ENCODE data around the gene ERCC1. TPM values are rescaled to one million over a fixed set of nuclear protein-coding genes. Genes with fewer than 3 reads are reported as not detected.
A peak's percentile ranks its signal among the peaks of the same experiment; 100 is the strongest.

Gene ERCC1
- total RNA-seq, 4 donors from 2014 or later, result 38.8 to 42.6 (median 40.0) TPM

- no peak for DNase-seq
- no peak for TF ChIP-seq CTCF (IDR thresholded peaks at IDR 0.05)
- TF ChIP-seq POLR2A (IDR thresholded peaks at IDR 0.05), result no peak
- no peak for TF ChIP-seq POLR2AphosphoS5 (IDR thresholded peaks at IDR 0.05)
- no peak for TF ChIP-seq EP300 (IDR thresholded peaks at IDR 0.05; ENCODE audit: low read depth)
- H3K9me3 ChIP-seq, result no peaks in the 10 kb centered on the region
- no peaks in the 10 kb centered on the region for H3K27me3 ChIP-seq
- H3K27ac ChIP-seq, result peak overlapping the region; percentile 91 to 93 (median 92)
- intact Hi-C loops (cut with DNase I; ENCODE audit: low total_unique reads) (no loop called here), in situ Hi-C loops (cut with MboI; ENCODE audit: low pct_ligation_motif_present in 1 of 4, low pct_unique_long_range_greater_than_20kb in 1 of 4, low sequenced_read_pairs in 3 of 4) (loop anchor here in 3 of 4 donors (5.0 kb wide), 1 partner anchor 35 kb away; no protein-coding TSS in a partner anchor)
- 30 to 60% methylated on average over 1 to 2 of the region's 2 CpGs for WGBS, 2 donors (ENCODE audit: low coverage in 1 of 2)
- peaks cover 11 to 54% (median 28%) of the 10 kb centered on the region in 4 donors for H3K4me1 ChIP-seq
- no peaks in the 10 kb centered on the region for H3K36me3 ChIP-seq
- no peak overlapping the region for H3K4me3 ChIP-seq
Observed at GRCh38 chr19:45442408-45442777, 18.7 kb upstream of the ERCC1 start.

GRCh38 chr19:45440873-45441654 lies 17.3 kb upstream of the ERCC1 start:
- no peak for TF ChIP-seq POLR2A (IDR thresholded peaks at IDR 0.05)
- no peak for TF ChIP-seq CTCF (IDR thresholded peaks at IDR 0.05)
- Histone ChIP-seq H3K27me3 (no peaks in the 10 kb centered on the region), H3K36me3 (no peaks in the 10 kb centered on the region), H3K9me3 (no peaks in the 10 kb centered on the region), H3K4me3 (no peak overlapping the region), H3K4me1 (peaks cover 11 to 43% (median 23%) of the 10 kb centered on the region in 4 donors), H3K27ac (peak overlapping the region; percentile 87 to 97 (median 89))
- WGBS, 2 donors (ENCODE audit: low coverage in 1 of 2), result 93 to 100% methylated on average over 3 to 9 of the region's 9 CpGs
- in situ Hi-C loops (cut with MboI; ENCODE audit: low pct_ligation_motif_present in 1 of 4, low pct_unique_long_range_greater_than_20kb in 1 of 4, low sequenced_read_pairs in 3 of 4) (loop anchor here in 3 of 4 donors (5.0 kb wide), 1 partner anchor 36 kb away; no protein-coding TSS in a partner anchor), intact Hi-C loops (cut with DNase I; ENCODE audit: low total_unique reads) (loop anchor here (2.0 kb wide), 1 partner anchor 38 kb away; no protein-coding TSS in a partner anchor)
- no peak for DNase-seq

GRCh38 chr19:45440259-45440638 lies 16.5 kb upstream of the ERCC1 start:
- in situ Hi-C loops (cut with MboI; ENCODE audit: low pct_ligation_motif_present in 1 of 4, low pct_unique_long_range_greater_than_20kb in 1 of 4, low sequenced_read_pairs in 3 of 4) (loop anchor here in 3 of 4 donors (5.0 kb wide), 1 partner anchor 37 kb away; no protein-coding TSS in a partner anchor), intact Hi-C loops (cut with DNase I; ENCODE audit: low total_unique reads) (loop anchor here (2.0 kb wide), 1 partner anchor 39 kb away; no protein-coding TSS in a partner anchor)
- TF ChIP-seq POLR2A (IDR thresholded peaks at IDR 0.05), result no peak
- no peak for TF ChIP-seq EP300 (IDR thresholded peaks at IDR 0.05; ENCODE audit: low read depth)
- no peak for TF ChIP-seq CTCF (IDR thresholded peaks at IDR 0.05)
- no peak for TF ChIP-seq POLR2AphosphoS5 (IDR thresholded peaks at IDR 0.05)
- 57% methylated on average over 9 of the region's 9 CpGs; no CpG with 5 or more reads in 1 of the 2 donors for WGBS, 2 donors (ENCODE audit: low coverage in 1 of 2)
- H3K4me3 ChIP-seq, result peak overlapping the region in 3 of 4 donors; percentile 53 to 77 (median 69)
- no peaks in the 10 kb centered on the region for H3K36me3 ChIP-seq
- H3K4me1 ChIP-seq, result peaks cover 11 to 38% (median 22%) of the 10 kb centered on the region in 4 donors
- no peaks in the 10 kb centered on the region for H3K9me3 ChIP-seq
- peak overlapping the region; percentile 87 to 97 (median 89) for H3K27ac ChIP-seq
- DNase-seq, result no peak
- no peaks in the 10 kb centered on the region for H3K27me3 ChIP-seq

GRCh38 chr19:45439569-45440258 lies 16.0 kb upstream of the ERCC1 start:
- Histone ChIP-seq H3K27ac (peak overlapping the region; percentile 87 to 97 (median 89)), H3K27me3 (no peaks in the 10 kb centered on the region), H3K4me1 (peaks cover 7 to 33% (median 18%) of the 10 kb centered on the region in 4 donors), H3K36me3 (no peaks in the 10 kb centered on the region), H3K9me3 (no peaks in the 10 kb centered on the region), H3K4me3 (peak overlapping the region; percentile 42 to 77 (median 61))
- DNase-seq, result peak; percentile 88
- TF ChIP-seq CTCF (IDR thresholded peaks at IDR 0.05), result peak; percentile 98 to 100 (median 100)
- no peak for TF ChIP-seq EP300 (IDR thresholded peaks at IDR 0.05; ENCODE audit: low read depth)
- peak in 2 of 3 donors; percentile 30 to 31 for TF ChIP-seq POLR2AphosphoS5 (IDR thresholded peaks at IDR 0.05)
- in situ Hi-C loops (cut with MboI; ENCODE audit: low pct_ligation_motif_present in 1 of 4, low pct_unique_long_range_greater_than_20kb in 1 of 4, low sequenced_read_pairs in 3 of 4), result loop anchor here (5.0 kb wide), 1 partner anchor 38 kb away; no protein-coding TSS in a partner anchor
- intact Hi-C loops (cut with DNase I; ENCODE audit: low total_unique reads), result loop anchor here (2.0 kb wide), 1 partner anchor 39 kb away; no protein-coding TSS in a partner anchor
- 0 to 1% methylated on average over 2 to 25 of the region's 78 CpGs for WGBS, 2 donors (ENCODE audit: low coverage in 1 of 2)

Data from transverse colon (tissue), 4 donors.